Caco-2 (cell line): ENCODE measurements around the gene TICAM1. TPM values are rescaled to one million over a fixed set of nuclear protein-coding genes. Genes with fewer than 3 reads are reported as not detected.

Experiments used
- BruUV-seq: library from RNA; stranded (reverse); fragments of 400-500 nt; replicated peaks from 2 replicates; lab custom pipeline; 2021; lab: Mats Ljungman, UMichigan
- CTCF ChIA-PET: fragments of 300-600 bp; sonication (Branson Sonifier 250); formaldehyde crosslinking; loops from one replicate; lab custom pipeline; 2022; ENCODE audit warnings: antibody characterized with exemption; lab: Charles Lee
- POLR2A ChIA-PET: fragments of 300-600 bp; sonication (Branson Sonifier 250); formaldehyde crosslinking; loops from one replicate; lab custom pipeline; 2022; ENCODE audit warnings: antibody characterized with exemption; lab: Charles Lee
- DNase-seq, 2 experiments: peaks; one replicate each; pipeline versions ENCODE4 v3.0.0 to v3.0.0-alpha.2; 2020 to 2022
- H3K27me3 ChIP-seq: replicated peaks from 2 replicates; pipeline ENCODE4 v1.6.0; 2011; ENCODE audit warnings: low read length; ENCODE audit not compliant: control insufficient read depth, insufficient read depth
- H3K36me3 ChIP-seq: 2 replicates; pipeline ENCODE4 v1.5.1; 2011; ENCODE audit warnings: low read length; ENCODE audit not compliant: control insufficient read depth, insufficient read depth
- H3K4me1 ChIP-seq: fragments of 250-450 bp; sonication (Bioruptor Pico); 2 replicates; pipeline ENCODE4 v1.5.1; 2020; ENCODE audit warnings: mild to moderate bottlenecking
- H3K4me3 ChIP-seq: 2 replicates; pipeline ENCODE4 v1.5.1; 2011; ENCODE audit warnings: low read depth, mild to moderate bottlenecking, control low read depth, low read length
- H3K9me3 ChIP-seq: fragments of 250-450 bp; sonication (Bioruptor Pico); 2 replicates; pipeline ENCODE4 v1.5.1; 2020; ENCODE audit warnings: mild to moderate bottlenecking, moderate library complexity
- H3K27ac Mint-ChIP-seq: one replicate; pipeline ENCODE4 v1.8.0; 2022; ENCODE audit warnings: mixed read lengths; ENCODE audit not compliant: unreplicated experiment
- H3K27me3 Mint-ChIP-seq: one replicate; pipeline ENCODE4 v1.8.0; 2022; ENCODE audit warnings: mixed read lengths; ENCODE audit not compliant: insufficient read depth, unreplicated experiment
- H3K36me3 Mint-ChIP-seq: one replicate; pipeline ENCODE4 v1.8.0; 2022; ENCODE audit warnings: mild to moderate bottlenecking, mixed read lengths; ENCODE audit not compliant: insufficient read depth, unreplicated experiment
- H3K4me1 Mint-ChIP-seq: one replicate; pipeline ENCODE4 v1.8.0; 2022; ENCODE audit warnings: low read depth, mixed read lengths; ENCODE audit not compliant: unreplicated experiment
- H3K4me3 Mint-ChIP-seq: one replicate; pipeline ENCODE4 v1.8.0; 2022; ENCODE audit warnings: mild to moderate bottlenecking, moderate library complexity, mixed read lengths; ENCODE audit not compliant: unreplicated experiment
- H3K9me3 Mint-ChIP-seq: one replicate; pipeline ENCODE4 v1.8.0; 2022; ENCODE audit warnings: mixed read lengths; ENCODE audit not compliant: unreplicated experiment
- intact Hi-C: fragments of 100-400 bp; cut with micrococcal nuclease; formaldehyde crosslinking; loops from one replicate; pipeline ENCODE4 v1.10.0; 2022; ENCODE audit not compliant: unreplicated experiment
- total RNA-seq: library from RNA; stranded (reverse); gene quantifications from 2 replicates; pipeline ENCODE4 v1.2.3, GENCODE V29; 2022
- TF ChIP-seq, protein P1 (sequence below), 2 experiments: fragments of 200-600 bp in 1 of 2; IDR thresholded peaks; 1 replicate in 1 of 2; 2 replicates in 1 of 2; pipeline versions ENCODE4 v1.5.1 to v1.8.0; 2011 to 2022; ENCODE audit warnings: antibody characterized with exemption in 1 of 2, control low read depth in 1 of 2, inconsistent platforms in 1 of 2, low read depth in 1 of 2, low read length in 1 of 2, mild to moderate bottlenecking in 1 of 2, moderate library complexity in 1 of 2; ENCODE audit not compliant: insufficient read depth in 1 of 2, severe bottlenecking in 1 of 2, unreplicated experiment in 1 of 2

The TICAM1 gene
- total RNA-seq, 1 experiment from 2014 or later, result 6.0 TPM

DNA sequence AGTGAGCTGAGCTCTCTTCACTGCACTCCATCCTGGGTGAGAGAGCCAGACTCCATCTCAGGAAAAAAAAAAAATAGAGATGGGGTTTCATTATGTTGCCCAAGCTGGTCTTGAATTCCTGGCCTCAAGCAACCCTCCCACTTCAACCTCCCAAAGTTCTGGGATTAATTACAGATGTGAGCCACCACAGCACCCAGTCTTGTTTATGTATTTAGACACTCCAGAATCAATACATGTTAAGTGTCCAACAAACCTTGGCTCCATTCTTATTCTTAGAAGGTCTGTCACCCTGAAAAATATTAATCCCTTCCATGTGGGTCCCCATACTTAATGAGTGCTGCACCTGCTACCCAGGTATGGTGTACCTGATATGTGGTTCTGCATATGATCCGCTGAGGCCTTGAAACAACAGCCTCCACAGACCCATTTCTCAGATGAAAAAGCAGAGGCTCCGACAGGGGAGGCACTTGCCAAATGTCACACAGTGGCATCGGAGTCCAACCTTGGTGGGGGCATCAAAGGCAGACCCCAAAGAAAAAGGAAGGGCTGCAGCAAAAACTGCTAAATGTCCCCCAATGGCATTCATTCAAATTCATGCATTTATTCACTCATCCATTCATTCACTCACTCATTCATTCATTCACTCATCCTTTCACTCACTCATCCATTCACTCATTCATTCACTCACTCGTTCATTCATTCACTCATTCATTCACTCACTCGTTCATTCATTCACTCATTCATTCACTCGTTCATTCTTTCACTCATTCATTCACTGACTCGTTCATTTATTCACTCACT is 16.7 kb downstream of the TICAM1 start:
- intact Hi-C loops, result no loop called here
- no peak for DNase-seq
- Mint-ChIP-seq H3K9me3 (peaks cover 11% of the 10 kb centered on the region), H3K36me3 (peaks cover 19% of the 10 kb centered on the region), H3K4me3 (peak overlapping the region; percentile 80), H3K4me1 (peaks cover 9% of the 10 kb centered on the region), H3K27me3 (no peaks in the 10 kb centered on the region), H3K27ac (peak overlapping the region; percentile 39)
- CTCF ChIA-PET, result no interaction called here
- Histone ChIP-seq H3K4me1 (peaks cover 3% of the 10 kb centered on the region; the same call in 1 of the 2 replicates), H3K9me3 (no peaks in the 10 kb centered on the region), H3K4me3 (peak overlapping the region; percentile 44), H3K27me3 (no peaks in the 10 kb centered on the region), H3K36me3 (no peaks in the 10 kb centered on the region; the same call in 1 of the 2 replicates)
- POLR2A ChIA-PET, result interaction anchor here (0.6 kb wide), 2 partner anchors 9 to 1876 kb away, joined by 3 to 5 read pairs; no protein-coding TSS in a partner anchor
- TF ChIP-seq, protein P1, sequence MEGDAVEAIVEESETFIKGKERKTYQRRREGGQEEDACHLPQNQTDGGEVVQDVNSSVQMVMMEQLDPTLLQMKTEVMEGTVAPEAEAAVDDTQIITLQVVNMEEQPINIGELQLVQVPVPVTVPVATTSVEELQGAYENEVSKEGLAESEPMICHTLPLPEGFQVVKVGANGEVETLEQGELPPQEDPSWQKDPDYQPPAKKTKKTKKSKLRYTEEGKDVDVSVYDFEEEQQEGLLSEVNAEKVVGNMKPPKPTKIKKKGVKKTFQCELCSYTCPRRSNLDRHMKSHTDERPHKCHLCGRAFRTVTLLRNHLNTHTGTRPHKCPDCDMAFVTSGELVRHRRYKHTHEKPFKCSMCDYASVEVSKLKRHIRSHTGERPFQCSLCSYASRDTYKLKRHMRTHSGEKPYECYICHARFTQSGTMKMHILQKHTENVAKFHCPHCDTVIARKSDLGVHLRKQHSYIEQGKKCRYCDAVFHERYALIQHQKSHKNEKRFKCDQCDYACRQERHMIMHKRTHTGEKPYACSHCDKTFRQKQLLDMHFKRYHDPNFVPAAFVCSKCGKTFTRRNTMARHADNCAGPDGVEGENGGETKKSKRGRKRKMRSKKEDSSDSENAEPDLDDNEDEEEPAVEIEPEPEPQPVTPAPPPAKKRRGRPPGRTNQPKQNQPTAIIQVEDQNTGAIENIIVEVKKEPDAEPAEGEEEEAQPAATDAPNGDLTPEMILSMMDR (IDR thresholded peaks at IDR 0.05; ENCODE audit: insufficient read depth in 1 of 2, low read depth in 1 of 2, low read length in 1 of 2, severe bottlenecking in 1 of 2, unreplicated experiment in 1 of 2), result no peak
- no TSS peak for BruUV-seq

DNA sequence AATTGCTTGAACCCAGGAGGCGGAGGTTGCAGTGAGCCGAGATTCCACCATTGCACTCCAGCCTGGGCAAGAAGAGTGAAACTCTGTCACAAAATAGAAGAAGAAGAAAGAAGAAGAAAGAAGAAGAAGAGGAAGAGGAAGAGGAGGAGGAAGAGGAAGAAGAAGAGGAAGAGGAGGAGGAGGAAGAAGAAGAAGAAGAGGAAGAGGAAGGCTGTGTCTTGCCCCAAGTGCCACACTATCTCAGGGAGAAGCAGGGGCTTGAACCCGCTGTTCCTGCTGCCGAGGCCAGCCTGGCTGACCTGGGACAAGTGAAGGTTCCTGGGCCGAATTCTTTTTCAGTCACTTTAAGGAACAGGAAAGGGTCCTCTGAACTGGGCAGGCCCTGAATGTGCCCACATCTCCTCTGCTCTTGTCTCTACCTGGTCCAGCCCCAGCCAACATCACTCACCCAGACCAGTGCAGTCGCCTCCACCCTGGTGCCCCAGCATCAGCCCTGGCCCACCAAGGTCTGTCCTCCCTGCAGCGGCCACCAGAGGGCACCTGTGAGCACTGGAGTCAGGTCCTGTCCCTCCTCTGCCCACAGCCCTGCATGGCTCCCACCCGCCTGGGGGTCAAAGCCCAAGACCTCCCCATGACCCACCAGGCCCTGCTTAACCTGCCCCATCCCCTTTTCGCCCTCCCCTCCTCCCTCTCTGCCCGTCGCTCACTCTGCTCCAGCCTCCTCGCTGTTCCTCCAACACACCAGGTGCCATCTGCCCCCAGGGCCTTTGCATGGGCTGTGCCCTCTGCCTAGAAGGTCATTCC is 20.0 kb downstream of the TICAM1 start:
- Mint-ChIP-seq H3K9me3 (peaks cover 11% of the 10 kb centered on the region), H3K4me3 (no peak overlapping the region), H3K36me3 (peaks cover 9% of the 10 kb centered on the region), H3K4me1 (peaks cover 9% of the 10 kb centered on the region), H3K27ac (no peak overlapping the region), H3K27me3 (no peaks in the 10 kb centered on the region)
- TF ChIP-seq, protein P1 (IDR thresholded peaks at IDR 0.05; ENCODE audit: insufficient read depth in 1 of 2, low read depth in 1 of 2, low read length in 1 of 2, severe bottlenecking in 1 of 2, unreplicated experiment in 1 of 2), result peak; percentile 73 to 90
- ChIA-PET CTCF (interaction anchor here (2.7 kb wide), 1 partner anchor 40 kb away, joined by 37 read pairs; no protein-coding TSS in a partner anchor), POLR2A (no interaction called here)
- Histone ChIP-seq H3K9me3 (no peaks in the 10 kb centered on the region), H3K4me1 (peaks cover 3% of the 10 kb centered on the region; the same call in 1 of the 2 replicates), H3K4me3 (no peak overlapping the region), H3K36me3 (no peaks in the 10 kb centered on the region; the same call in 1 of the 2 replicates), H3K27me3 (no peaks in the 10 kb centered on the region)
- no TSS peak for BruUV-seq
- intact Hi-C loops, result no loop called here
- DNase-seq, result peak; percentile 83 to 90

DNA sequence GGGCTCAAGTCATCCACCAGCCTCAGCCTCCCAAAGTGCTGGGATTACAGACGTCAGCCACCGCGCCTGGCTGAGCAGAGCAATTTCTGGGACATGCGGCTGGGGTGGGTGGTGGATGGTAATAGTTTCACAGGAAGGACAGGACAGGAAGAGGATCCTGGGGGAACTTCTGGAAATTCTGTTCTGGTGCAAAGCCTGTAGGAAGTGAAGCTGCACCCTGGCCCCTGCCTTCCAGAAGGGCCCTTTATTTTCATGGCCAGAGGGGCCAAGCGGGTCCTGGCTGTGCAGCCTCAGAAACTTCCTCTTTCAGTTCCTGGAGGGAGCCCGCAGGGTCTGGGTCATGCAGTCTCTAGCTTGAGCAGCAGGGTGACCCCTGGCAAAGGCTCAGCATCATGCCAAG is 24.3 kb downstream of the TICAM1 start:
- Mint-ChIP-seq H3K4me3 (no peak overlapping the region), H3K4me1 (no peaks in the 10 kb centered on the region), H3K36me3 (no peaks in the 10 kb centered on the region), H3K9me3 (no peaks in the 10 kb centered on the region), H3K27ac (no peak overlapping the region), H3K27me3 (no peaks in the 10 kb centered on the region)
- H3K27me3 ChIP-seq, result no peaks in the 10 kb centered on the region
- POLR2A ChIA-PET, result interaction anchor here (0.6 kb wide), 1 partner anchor 163 kb away, joined by 4 read pairs; no protein-coding TSS in a partner anchor
- intact Hi-C loops, result loop anchor here (5.0 kb wide), 1 partner anchor 225 kb away; no protein-coding TSS in a partner anchor
- H3K4me3 ChIP-seq, result no peak overlapping the region
- CTCF ChIA-PET, result interaction anchor here (1.0 kb wide), 1 partner anchor 60 kb away, joined by 4 read pairs; the partner anchor contains the start of gene PLIN3
- no TSS peak for BruUV-seq
- no peaks in the 10 kb centered on the region for H3K9me3 ChIP-seq
- no peaks in the 10 kb centered on the region for H3K4me1 ChIP-seq
- H3K36me3 ChIP-seq, result no peaks in the 10 kb centered on the region
- TF ChIP-seq, protein P1 (IDR thresholded peaks at IDR 0.05; ENCODE audit: insufficient read depth in 1 of 2, low read depth in 1 of 2, low read length in 1 of 2, severe bottlenecking in 1 of 2, unreplicated experiment in 1 of 2), result no peak
- no peak for DNase-seq
